RWPE2 (cell line): ENCODE results near the gene CHPF2.

Source experiments
- ATAC-seq: fragments of 200-7000 bp; cut with Tn5 transposase; 3 replicates; pipeline ENCODE4 v1.9.1; 2021; ENCODE audit warnings: low read depth
- DNase-seq: peaks from one replicate; pipeline ENCODE4 v3.0.0-alpha.2; 2020; ENCODE audit warnings: low spot score
- H3K27ac ChIP-seq: fragments of 450-650 bp; 2 replicates; pipeline ENCODE4 v1.5.1; 2017; ENCODE audit warnings: mild to moderate bottlenecking; ENCODE audit not compliant: poor library complexity, severe bottlenecking
- H3K27me3 ChIP-seq: fragments of 250-450 bp; sonication (Bioruptor Pico); 2 replicates; pipeline ENCODE4 v1.5.1; 2021; ENCODE audit warnings: mild to moderate bottlenecking, moderate library complexity; ENCODE audit not compliant: insufficient read depth, poor library complexity, severe bottlenecking
- H3K36me3 ChIP-seq: fragments of 250-450 bp; sonication (Bioruptor Pico); 2 replicates; pipeline ENCODE4 v1.5.1; 2020; ENCODE audit warnings: low read depth, mild to moderate bottlenecking, moderate library complexity
- H3K4me1 ChIP-seq: fragments of 250-450 bp; sonication (Bioruptor Pico); 2 replicates; pipeline ENCODE4 v1.5.1; 2021; ENCODE audit warnings: mild to moderate bottlenecking, moderate library complexity; ENCODE audit not compliant: insufficient read depth, poor library complexity, severe bottlenecking
- H3K4me3 ChIP-seq: fragments of 250-450 bp; sonication (Bioruptor Pico); 2 replicates; pipeline ENCODE4 v1.5.1; 2021; ENCODE audit warnings: mild to moderate bottlenecking, moderate library complexity; ENCODE audit not compliant: severe bottlenecking
- H3K9me3 ChIP-seq: fragments of 250-450 bp; sonication (Bioruptor Pico); 2 replicates; pipeline ENCODE4 v1.5.1; 2021; ENCODE audit warnings: mild to moderate bottlenecking, moderate library complexity; ENCODE audit not compliant: severe bottlenecking
- CTCF ChIP-seq: fragments of 450-650 bp; IDR thresholded peaks from one replicate; pipeline ENCODE4 v1.5.1; 2017; ENCODE audit warnings: mild to moderate bottlenecking, moderate library complexity; ENCODE audit not compliant: poor library complexity, severe bottlenecking

Gene CHPF2

DNA sequence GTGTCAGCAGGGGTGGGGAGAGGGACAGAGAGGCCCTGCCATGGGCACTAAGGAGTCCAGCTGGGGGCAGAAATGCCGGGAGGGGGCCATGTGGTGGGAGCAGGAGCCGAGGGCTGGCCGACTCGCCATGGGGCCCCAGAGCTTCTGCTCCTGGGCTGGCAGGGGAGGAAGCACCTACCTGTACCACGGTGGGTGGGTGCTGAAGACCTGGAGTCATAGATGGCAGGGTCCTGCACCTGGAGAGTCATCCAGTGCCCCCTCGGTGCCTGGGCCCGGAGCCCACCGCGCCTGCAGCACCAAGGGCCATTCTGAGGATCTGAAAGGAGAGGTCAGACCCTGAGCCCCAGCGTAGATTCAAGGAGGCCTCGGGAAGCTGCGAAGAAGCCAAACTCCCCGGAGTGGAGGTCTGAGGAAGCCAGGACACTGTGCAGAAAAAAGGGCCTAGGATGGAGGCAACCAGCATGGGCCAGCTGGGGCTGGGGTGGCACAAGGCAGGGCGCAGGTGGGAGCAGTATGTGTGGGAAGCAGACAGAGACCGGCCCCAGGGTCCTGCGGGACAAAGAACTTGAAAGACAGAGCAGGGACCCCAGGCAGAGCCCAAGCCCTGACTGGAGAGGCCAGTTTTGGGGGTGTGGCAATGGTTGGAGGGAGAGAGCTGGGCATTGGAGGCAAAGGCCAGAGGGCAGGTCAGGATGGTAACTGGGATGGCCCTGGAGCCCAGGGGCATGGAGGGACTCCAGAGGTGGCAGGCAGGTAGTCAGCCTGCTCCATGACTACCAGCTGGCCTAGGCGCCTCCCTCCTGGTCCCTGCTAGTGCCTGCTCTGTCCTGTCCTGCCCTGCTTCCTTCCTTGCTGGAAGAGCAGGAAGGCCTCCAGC lies 42.9 kb downstream of the CHPF2 start:
- Histone ChIP-seq H3K4me1 (no peaks in the 10 kb centered on the region), H3K27ac (no peak overlapping the region), H3K9me3 (no peaks in the 10 kb centered on the region), H3K27me3 (no peaks in the 10 kb centered on the region), H3K4me3 (no peak overlapping the region), H3K36me3 (no peaks in the 10 kb centered on the region)
- DNase-seq (no peak), ATAC-seq (no peak)
- TF ChIP-seq CTCF, result no peak

- H3K9me3 ChIP-seq, result no peaks in the 10 kb centered on the region
- H3K4me1 ChIP-seq, result no peaks in the 10 kb centered on the region
- no peak overlapping the region for H3K4me3 ChIP-seq
- H3K27ac ChIP-seq, result no peak overlapping the region
- DNase-seq (no peak), ATAC-seq (no peak)
- no peaks in the 10 kb centered on the region for H3K36me3 ChIP-seq
- H3K27me3 ChIP-seq, result no peaks in the 10 kb centered on the region
- no peak for TF ChIP-seq CTCF
Observed at GRCh38 chr7:151275813-151276577, 43.7 kb downstream of the CHPF2 start.

- TF ChIP-seq CTCF, result no peak
- Histone ChIP-seq H3K4me1 (no peaks in the 10 kb centered on the region), H3K27me3 (no peaks in the 10 kb centered on the region), H3K36me3 (no peaks in the 10 kb centered on the region), H3K4me3 (peak overlapping the region; percentile 46), H3K27ac (no peak overlapping the region), H3K9me3 (no peaks in the 10 kb centered on the region)
- ATAC-seq (peak; percentile 79), DNase-seq (no peak)
Observed at GRCh38 chr7:151276666-151277590, 44.6 kb downstream of the CHPF2 start.

GRCh38 chr7:151277631-151278030 lies 45.3 kb downstream of the CHPF2 start:
- H3K4me1 ChIP-seq, result no peaks in the 10 kb centered on the region
- no peak overlapping the region for H3K27ac ChIP-seq
- no peak for TF ChIP-seq CTCF
- H3K4me3 ChIP-seq, result no peak overlapping the region
- ATAC-seq, result no peak
- no peaks in the 10 kb centered on the region for H3K27me3 ChIP-seq
- DNase-seq, result no peak
- no peaks in the 10 kb centered on the region for H3K36me3 ChIP-seq
- H3K9me3 ChIP-seq, result no peaks in the 10 kb centered on the region
